GM21390 (cell line): ENCODE measurements around the gene IZUMO2.

Experiments
- ATAC-seq: cut with Tn5 transposase; IDR thresholded peaks from one replicate; pipeline ENCODE4 v1.9.1; 2021; ENCODE audit not compliant: unreplicated experiment

Gene IZUMO2

GRCh38 chr19:50162988-50163387 lies at the start of gene IZUMO2:
Gene IZUMO2 (minus strand): TSS chr19:50163281. CDS start chr19:50163194, 87 bp downstream.
- ATAC-seq = no peak

GRCh38 chr19:50210425-50210824 lies 47.3 kb upstream of the IZUMO2 start:
- ATAC-seq = no peak

GRCh38 chr19:50209131-50209530 lies 46.0 kb upstream of the IZUMO2 start:
- ATAC-seq = no peak

DNA sequence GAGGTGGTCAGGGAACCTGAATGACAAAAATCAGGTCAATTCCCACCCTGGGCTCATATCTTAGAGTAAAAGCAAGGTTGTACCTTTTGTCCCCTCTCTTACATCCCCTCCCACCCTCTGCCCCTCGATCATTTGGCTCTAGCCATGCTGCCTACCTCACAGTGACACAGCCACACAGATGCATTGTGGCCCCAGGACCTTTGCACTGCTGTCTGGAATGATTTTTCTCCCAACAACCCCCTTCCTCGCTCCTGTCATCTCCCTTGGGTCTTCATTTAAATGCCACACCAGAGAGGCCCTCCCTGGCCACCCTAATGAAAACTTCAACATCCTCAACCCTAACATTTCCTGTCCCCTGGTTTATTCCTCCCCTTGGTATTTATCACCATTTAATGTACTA lies 44.6 kb upstream of the IZUMO2 start:
- ATAC-seq = no peak

GRCh38 chr19:50206191-50206590 lies 43.1 kb upstream of the IZUMO2 start:
- ATAC-seq = no peak

- no peak for ATAC-seq
These were observed 42.6 kb upstream of the IZUMO2 start for GRCh38 chr19:50205681-50206138.

GRCh38 chr19:50204811-50205675 lies 42.0 kb upstream of the IZUMO2 start:
- no peak for ATAC-seq

GRCh38 chr19:50204081-50204428 lies 41.0 kb upstream of the IZUMO2 start:
- no peak for ATAC-seq

DNA sequence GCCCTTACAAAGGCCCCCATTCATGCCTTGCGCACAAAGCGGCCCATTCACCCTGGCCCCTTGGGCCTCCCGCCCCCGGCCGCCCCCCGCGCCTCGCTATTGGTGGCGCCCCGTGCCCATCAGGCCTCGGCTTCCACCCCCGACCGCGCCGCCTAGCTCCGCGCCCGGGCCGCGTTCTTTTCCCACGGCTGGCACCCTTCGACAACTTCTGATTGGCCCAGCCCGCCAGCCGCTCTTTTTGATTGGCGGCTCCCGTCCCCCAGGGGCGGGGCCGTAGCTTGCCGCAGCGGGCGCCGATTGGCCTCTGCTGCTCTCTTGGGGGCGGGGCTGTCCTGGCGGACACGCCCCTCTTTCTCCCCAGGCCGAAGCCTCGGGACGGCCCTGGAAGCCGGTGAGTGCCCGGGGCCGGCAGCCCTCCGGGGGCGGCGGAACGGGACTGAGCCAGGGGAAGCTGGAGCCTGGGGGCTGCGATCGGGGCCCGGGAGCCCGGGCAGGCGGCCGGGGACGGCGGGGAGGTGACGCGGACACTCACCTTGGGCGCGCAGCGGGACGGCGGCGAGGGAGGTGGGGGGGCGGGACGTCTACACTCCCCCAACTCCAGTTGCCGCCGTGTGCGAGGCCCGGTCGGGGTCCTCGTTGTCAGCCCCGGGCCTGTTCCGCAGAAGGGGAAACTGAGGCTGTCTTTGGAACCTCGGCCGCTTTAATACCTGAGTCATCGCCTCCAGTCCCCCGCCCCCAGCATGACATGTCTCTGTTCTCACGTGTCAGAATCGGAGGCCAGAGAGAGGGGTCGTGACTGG lies 40.4 kb upstream of the IZUMO2 start, which contains the start of gene MYH14:
MYH14 (plus strand) TSS at position 342 of the 800 bp plus-strand sequence. CDS start 6,744 bp downstream, outside the sequence.
- no peak for ATAC-seq

- ATAC-seq = no peak
These were observed 39.8 kb upstream of the IZUMO2 start for GRCh38 chr19:50202962-50203280.

GRCh38 chr19:50202386-50202785 lies 39.3 kb upstream of the IZUMO2 start:
- ATAC-seq = no peak

DNA sequence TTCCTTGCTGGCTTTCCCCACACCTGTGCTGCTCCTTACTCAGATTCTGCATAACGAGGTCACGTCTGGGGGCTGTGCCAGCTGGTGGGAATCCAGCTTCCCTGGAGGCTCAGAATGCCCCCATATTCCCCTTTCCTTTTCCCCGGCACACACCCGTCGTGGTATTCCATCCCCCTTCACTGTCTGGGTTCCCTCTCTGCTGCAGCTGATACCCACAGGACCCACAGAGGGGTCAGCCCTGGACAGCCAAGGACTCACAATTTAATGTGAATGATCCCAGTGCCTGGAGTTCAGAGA lies 36.1 kb upstream of the IZUMO2 start:
- ATAC-seq = no peak

GRCh38 chr19:50198431-50199258 lies 35.6 kb upstream of the IZUMO2 start:
- ATAC-seq = no peak

- no peak for ATAC-seq
These were observed 34.3 kb upstream of the IZUMO2 start for GRCh38 chr19:50197348-50197747.

DNA sequence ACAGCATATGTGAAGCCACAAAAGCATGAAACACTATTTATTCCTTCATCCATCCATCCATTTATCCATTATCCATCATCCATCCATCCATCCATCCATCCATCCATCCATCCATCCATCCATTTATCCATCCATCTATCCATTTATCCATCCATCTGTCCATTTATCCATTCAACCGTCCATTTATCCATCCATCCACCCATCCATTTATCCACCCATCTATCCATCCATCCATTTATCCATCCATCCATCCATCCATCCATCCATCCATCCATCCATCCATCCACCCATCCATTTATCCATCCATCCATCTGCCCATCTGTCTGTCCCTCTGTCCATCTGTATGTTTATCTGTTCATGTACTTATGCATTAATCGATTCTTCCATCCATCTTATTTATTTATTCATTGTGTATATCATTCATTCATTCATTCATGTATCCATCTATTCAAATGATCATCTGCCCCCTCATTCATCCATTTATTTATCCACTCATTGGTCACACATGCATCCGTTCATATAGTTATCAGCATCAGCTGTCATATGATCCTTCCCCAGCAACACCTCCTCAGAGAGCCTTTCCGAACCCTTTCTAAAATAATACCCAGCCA lies 33.3 kb upstream of the IZUMO2 start:
- ATAC-seq = no peak

- ATAC-seq = no peak
These were observed 32.1 kb upstream of the IZUMO2 start for GRCh38 chr19:50195224-50195623.

DNA sequence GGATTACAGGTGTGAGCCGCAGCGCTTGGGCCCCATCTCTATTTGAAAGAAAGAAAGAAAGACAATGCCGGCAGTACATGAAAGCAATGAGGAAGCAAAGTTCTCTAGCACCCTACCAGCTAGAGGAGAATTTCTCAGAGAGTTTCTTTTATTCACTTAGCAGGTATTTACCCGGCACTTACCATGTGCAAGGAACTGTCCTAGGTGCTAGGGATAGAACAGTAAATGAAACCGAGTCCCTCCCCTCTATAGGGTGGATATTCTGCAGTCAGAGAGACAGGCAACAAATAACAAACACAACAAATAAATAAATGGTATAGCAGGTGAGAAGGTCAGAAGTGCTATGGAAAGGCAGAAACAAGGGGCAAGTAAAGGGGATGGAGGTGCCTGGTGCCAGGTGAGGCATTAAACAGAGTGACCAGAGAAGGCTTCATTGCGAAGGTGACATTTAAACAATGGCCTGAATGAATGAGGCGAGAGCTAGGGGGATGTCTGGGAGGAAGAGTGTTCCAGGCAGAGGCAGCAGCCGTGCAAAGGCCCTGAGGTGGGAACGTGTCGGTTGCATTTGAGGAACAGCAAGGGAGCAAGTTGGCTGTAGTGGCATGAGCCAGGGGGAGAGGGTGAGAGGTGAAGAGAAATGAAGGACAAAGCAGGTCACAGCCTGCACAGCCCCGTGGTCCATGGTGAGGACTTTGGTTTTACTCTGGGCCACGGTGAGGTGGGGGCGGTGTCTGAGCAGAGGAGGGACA lies 29.6 kb upstream of the IZUMO2 start:
- no peak for ATAC-seq

- ATAC-seq = no peak
These were observed 28.1 kb upstream of the IZUMO2 start for GRCh38 chr19:50191216-50191615.

- no peak for ATAC-seq
These were observed 27.4 kb upstream of the IZUMO2 start for GRCh38 chr19:50190439-50190891.

- no peak for ATAC-seq
These were observed 26.2 kb upstream of the IZUMO2 start for GRCh38 chr19:50189331-50189730.
